ENCODE data around the gene SMIM35. TPM values are rescaled to one million over a fixed set of nuclear protein-coding genes. Genes with fewer than 3 reads are reported as not detected.

SMIM35 gene
- total RNA-seq, 1 experiment from 2014 or later = not detected

GRCh38 chr11:118002541-118003423 lies 84.0 kb downstream of the SMIM35 start:
- Mint-ChIP-seq H3K27ac (no peak overlapping the region; a peak in 1 of 7 replicates), H3K4me1 (peaks cover 8 to 10% of the 10 kb centered on the region in 2 experiments), H3K27me3 (ENCODE audit: low read depth) (peaks cover 18% of the 10 kb centered on the region), H3K36me3 (ENCODE audit: insufficient read depth in 1 of 3, low read depth in 3 of 3) (no peaks in the 10 kb centered on the region), H3K4me3 (no peak overlapping the region), H3K9me3 (no peaks in the 10 kb centered on the region)
- no peak for DNase-seq
- Histone ChIP-seq H3T11ph (ENCODE audit: low read length) (no peak overlapping the region), H3K4me1 (ENCODE audit: insufficient read depth, low read length) (0 out of 2 replicates have a peak, but pooled peaks cover 6% of the 10 kb centered on the region), H3K79me1 (ENCODE audit: insufficient read depth, low read depth, low read length, poor library complexity, severe bottlenecking) (no peaks in the 10 kb centered on the region), H2BK20ac (ENCODE audit: low read depth, low read length, poor library complexity, severe bottlenecking) (no peak overlapping the region), H3K79me2 (ENCODE audit: insufficient read depth, low read length) (no peaks in the 10 kb centered on the region), H3K23ac (ENCODE audit: insufficient read length, low read depth, low read length) (no peak overlapping the region), H3K4me2 (ENCODE audit: insufficient read depth, insufficient read length, low read length) (no peak overlapping the region), H3K56ac (ENCODE audit: insufficient read length, low read depth, low read length) (no peak overlapping the region), H3K9ac (ENCODE audit: extremely low read depth, insufficient read length, low read length) (no peak overlapping the region), H4K5ac (ENCODE audit: insufficient read length, low read depth, low read length) (no peak overlapping the region), H2BK12ac (ENCODE audit: insufficient read length, low read depth, low read length) (no peak overlapping the region), H4K91ac (ENCODE audit: insufficient read length, low read depth, low read length) (no peak overlapping the region), H2BK5ac (ENCODE audit: insufficient read length, low read length) (no peak overlapping the region), H3K27ac (ENCODE audit: insufficient read length, low read depth, low read length) (no peak overlapping the region), H4K8ac (replicated peaks; ENCODE audit: insufficient read length, low read depth, low read length) (no peak overlapping the region), H2AK5ac (ENCODE audit: insufficient read length, low read length) (no peak overlapping the region), H3K4ac (ENCODE audit: low read depth, low read length) (no peak overlapping the region), H3K9me3 (ENCODE audit: control insufficient read depth, low read depth, low read length) (no peaks in the 10 kb centered on the region), H2BK120ac (ENCODE audit: low read depth, low read length, poor library complexity, severe bottlenecking) (no peak overlapping the region), H2BK15ac (ENCODE audit: low read depth, low read length) (no peak overlapping the region), H3K18ac (ENCODE audit: insufficient read length, low read depth, low read length) (no peak overlapping the region), H2AFZ (ENCODE audit: low read length) (no peak overlapping the region), H3K27me3 (ENCODE audit: insufficient read depth, low read length) (peaks cover 2% of the 10 kb centered on the region; the same call in 1 of the 2 replicates), H4K20me1 (ENCODE audit: control insufficient read depth, insufficient read depth, insufficient read length) (no peaks in the 10 kb centered on the region), H3K23me2 (ENCODE audit: insufficient read length, low read depth, low read length, poor library complexity, severe bottlenecking) (no peaks in the 10 kb centered on the region), H3K14ac (ENCODE audit: insufficient read depth, low read length) (no peak overlapping the region)
- TF ChIP-seq CTCF (conservative IDR thresholded peaks at IDR 0.05) = no peak
- WGBS (ENCODE audit: extremely low coverage, insufficient read length, low lambda C conversion rate) = no CpG with 5 or more reads among the region's 7 CpGs

All from H9 (cell line).